ENCODE measurements around the gene JUND.

The JUND gene

GRCh38 chr19:18232540-18233223, 48.7 kb downstream of the JUND start:
- no peak for DNase-seq

- DNase-seq = no peak
Observed at GRCh38 chr19:18231775-18232174, 49.6 kb downstream of the JUND start.

GRCh38 chr19:18230941-18231734, 50.3 kb downstream of the JUND start:
- no peak for DNase-seq

- no peak for DNase-seq
Observed at GRCh38 chr19:18229915-18230314, 51.5 kb downstream of the JUND start.

Data from activated effector memory CD4-positive, alpha-beta T cell treated with Interleukin-2 at 50 U/mL for 16 hours (primary cell).